GM18873 (cell line): Measurements from ENCODE around the gene KRTDAP.

Experiments
- ATAC-seq: cut with Tn5 transposase; IDR thresholded peaks from one replicate; pipeline ENCODE4 v1.9.1; 2021; ENCODE audit warnings: mild to moderate bottlenecking, moderate library complexity, moderate number of reproducible peaks; ENCODE audit not compliant: unreplicated experiment, low FRiP score

The KRTDAP gene, protein sequence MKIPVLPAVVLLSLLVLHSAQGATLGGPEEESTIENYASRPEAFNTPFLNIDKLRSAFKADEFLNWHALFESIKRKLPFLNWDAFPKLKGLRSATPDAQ

GRCh38 chr19:35490364-35490763, at the start of gene KRTDAP:
KRTDAP (minus strand) TSS chr19:35490464; CDS start chr19:35490442, 22 bp downstream.
- no peak for ATAC-seq

GRCh38 chr19:35539850-35540249, 49.6 kb upstream of the KRTDAP start:
- ATAC-seq = no peak

GRCh38 chr19:35539314-35539713, 49.0 kb upstream of the KRTDAP start:
- ATAC-seq = no peak

DNA sequence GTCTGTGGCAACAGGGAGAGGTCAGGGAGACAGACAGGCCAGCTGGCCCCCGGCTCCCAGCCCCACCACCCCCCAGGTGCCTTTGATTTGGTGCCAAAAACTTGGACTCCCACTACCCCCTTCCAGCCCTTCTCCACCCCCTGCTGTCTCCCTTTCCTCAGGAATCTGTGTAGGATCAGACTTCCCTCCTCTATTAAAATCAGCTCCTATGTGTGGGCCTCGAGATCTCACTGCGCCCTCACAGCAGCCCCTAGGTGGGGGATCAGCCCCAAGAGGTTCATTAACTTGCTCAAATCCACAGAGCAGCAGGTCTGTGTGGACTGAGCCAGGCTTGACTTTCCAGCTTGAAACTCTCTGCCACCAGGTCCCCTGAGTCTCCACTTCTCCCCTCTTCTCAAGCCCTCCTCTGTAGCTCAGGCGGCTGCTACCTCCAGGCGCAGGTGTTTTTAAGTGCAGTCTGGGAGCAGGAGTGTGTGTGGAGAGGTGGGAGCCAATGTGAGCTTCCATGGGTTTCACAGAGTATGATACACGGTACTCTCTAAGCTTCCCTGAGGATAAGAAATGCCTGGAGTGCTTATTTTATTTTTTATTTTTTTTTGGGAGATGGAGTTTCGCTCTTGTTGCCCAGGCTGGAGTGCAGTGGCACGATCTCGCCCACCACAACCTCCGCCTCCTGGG, 44.7 kb upstream of the KRTDAP start:
- ATAC-seq = no peak

GRCh38 chr19:35533822-35534392, 43.6 kb upstream of the KRTDAP start:
- ATAC-seq = no peak

DNA sequence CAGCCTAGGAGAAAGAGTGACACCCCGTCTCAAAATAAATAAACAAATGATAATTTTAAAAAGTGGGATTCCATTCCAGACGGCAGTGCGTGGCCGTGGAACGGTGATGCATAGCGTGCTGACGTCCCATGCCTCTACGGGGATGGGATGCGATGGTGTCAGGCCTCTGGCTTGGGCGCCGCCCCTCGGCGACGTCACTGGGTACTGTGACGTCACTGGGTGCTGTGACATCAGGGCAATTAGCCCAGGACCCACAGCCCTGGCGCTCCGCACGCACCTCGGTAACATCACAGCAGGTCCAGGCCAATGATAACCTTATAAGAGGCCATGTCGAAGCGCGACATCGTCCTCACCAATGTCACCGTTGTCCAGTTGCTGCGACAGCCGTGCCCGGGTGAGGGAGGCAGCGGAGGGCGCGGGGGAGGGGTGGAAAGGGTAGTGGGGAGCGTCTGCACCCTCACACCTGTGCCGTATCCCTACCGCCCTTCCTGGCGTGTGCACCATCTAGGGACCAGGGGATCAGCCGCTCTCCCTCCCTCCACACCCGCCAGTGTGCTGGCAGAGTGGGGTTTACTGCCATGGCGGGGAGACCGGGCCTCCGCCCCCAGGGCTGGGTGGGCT, 43.0 kb upstream of the KRTDAP start, which contains the start of gene GAPDHS:
TSS of gene GAPDHS (plus strand) at position 256 of the 621 bp plus-strand sequence. CDS start at position 328, 72 bp downstream.
- no peak for ATAC-seq

DNA sequence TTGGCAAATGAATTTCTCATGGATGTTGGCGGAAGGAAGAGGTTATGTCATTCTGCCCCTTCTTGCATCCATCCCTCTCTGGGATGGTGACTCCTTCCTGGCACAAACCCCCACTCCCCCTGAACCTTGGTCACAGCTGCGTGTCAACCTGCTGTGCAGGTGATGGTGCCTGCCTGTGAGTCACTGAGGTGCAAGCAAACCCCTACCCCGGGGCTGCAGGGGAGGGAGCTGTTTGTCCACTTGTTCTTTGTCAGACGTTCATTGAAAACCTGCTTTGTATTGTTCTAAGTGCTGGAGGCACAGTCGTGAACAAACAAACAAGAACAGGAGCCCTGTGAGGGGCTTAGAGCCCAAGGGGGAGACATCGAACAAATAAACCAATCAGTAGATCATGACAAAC, 41.0 kb upstream of the KRTDAP start:
- no peak for ATAC-seq

GRCh38 chr19:35529241-35530218, 39.3 kb upstream of the KRTDAP start:
- no peak for ATAC-seq

DNA sequence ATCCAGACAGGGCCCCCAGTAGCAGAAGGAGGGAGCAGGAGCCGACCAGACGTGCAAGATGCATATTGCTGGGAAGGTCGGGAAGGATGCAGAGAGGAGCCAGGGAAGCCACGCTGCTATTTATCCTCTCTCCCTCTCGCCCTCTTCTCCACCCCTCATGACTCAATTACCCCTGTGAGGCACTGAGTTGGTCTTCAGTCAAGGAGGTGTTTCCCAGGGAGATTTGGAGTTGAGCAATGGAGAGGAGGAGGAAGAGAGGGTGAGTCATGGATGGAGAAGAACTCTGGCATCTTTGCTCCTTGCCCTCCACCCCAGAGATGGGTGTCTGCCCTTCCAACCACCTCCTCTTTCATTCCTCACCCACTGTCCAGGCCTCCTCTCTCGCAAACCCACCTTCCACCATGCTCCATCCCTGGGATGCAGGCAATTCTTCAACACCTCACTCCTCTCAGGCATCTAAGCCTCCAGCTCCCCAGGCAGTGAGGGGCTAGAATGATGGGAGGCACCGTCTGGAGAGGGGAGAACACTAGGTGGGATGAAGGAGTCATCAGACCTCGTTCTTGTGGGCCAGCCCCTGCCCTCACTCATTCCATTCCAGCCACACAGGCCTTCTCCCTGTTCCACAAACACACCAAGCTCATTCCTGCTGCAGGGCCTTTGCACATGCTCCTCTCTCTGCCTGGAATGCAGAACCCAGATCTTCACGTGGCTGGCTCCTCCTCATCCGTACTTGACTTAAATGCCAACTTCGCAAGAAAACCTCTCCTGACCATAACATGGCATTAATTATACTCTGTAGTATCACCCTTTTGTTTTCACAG, 38.2 kb upstream of the KRTDAP start, which contains the start of gene SBSN:
TSS of gene SBSN (minus strand) at position 94 of the 821 bp plus-strand sequence. CDS start at position 64, 30 bp downstream.
- ATAC-seq = no peak

- ATAC-seq = no peak
These were observed 35.6 kb upstream of the KRTDAP start for GRCh38 chr19:35525873-35526272.

GRCh38 chr19:35524181-35524837, 34.0 kb upstream of the KRTDAP start:
- ATAC-seq = no peak

DNA sequence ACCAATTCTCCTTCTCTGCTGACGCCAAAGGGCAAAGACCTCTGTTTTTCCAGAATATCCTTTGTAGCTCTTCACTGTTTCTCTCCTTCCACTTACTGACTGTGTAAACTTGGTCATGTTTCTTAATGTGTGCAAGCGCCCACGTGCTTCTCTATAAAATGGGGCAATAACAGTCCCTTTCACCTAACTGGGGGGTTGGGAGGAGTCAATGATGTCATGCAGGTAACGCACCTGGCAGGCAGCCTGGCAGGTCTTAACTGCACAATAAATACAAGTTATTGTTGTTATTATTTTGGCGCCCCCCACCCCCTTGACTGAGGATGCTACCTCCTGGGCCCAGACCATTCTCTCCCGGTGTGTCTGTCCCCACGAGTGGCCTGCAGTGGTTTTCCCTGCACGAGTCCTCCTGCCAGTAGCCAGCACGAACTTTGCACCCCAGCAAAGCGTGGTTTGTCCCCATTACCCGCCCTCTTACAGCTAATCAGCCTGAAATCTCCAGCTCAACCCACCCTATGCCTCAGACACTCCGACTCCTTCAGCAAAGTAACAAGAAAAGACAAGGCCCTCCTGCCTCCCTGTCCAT, 32.6 kb upstream of the KRTDAP start:
- no peak for ATAC-seq

GRCh38 chr19:35521124-35521743, 31.0 kb upstream of the KRTDAP start:
- no peak for ATAC-seq

- ATAC-seq = no peak
These were observed 29.0 kb upstream of the KRTDAP start for GRCh38 chr19:35519291-35519690.

GRCh38 chr19:35518313-35518712, 28.0 kb upstream of the KRTDAP start:
- ATAC-seq = no peak

DNA sequence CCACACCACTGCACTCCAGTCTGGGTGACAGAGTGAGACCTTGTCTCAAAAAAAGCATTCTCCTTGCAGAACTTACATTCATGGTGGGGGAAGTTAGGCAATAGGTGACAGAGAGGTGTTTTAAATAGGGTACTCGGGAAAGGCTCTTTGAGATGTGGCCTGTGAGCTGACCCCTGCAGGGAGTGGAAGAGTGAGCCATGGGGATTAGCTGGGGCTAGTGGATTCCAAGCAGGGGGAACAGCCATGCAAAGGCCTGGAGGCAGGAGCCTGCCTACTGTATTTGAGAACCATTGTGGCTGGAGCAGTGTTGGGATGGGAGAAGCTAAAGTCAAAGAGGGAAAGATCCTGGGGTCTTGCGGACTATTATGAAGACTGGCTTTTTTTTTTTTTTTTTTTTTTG, 27.1 kb upstream of the KRTDAP start:
- ATAC-seq = no peak

- ATAC-seq = no peak
These were observed 26.0 kb upstream of the KRTDAP start for GRCh38 chr19:35516310-35516709.

DNA sequence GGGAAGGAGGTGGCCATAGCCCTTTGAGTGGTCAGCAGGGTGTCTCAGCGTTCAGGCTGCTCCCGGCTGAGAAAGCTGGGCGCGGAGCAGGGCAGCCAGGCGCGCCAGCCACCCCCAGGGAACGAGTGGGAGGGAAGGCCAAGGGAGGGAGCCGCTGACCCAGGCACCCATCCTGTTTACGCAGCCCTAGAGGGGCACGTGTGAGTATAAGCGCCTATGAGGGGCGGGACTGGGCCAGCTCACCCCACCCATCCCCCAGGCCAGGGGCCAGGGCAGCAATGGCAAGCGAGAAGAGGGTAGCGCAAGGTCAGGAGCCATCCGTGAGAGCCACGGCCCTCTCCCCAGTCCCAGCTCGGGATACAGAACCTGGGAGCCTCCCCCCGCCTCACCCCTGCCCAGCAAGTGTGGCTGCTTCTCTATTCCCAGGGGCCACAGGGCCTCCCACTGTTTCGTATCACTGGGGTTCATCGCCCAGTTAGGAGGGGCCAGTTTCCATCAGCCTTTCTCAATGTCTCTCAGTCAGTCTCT, 24.1 kb upstream of the KRTDAP start:
- no peak for ATAC-seq
